GM12878 (cell line): Measurements from ENCODE around the gene OLAH. TPM values are rescaled to one million over a fixed set of nuclear protein-coding genes. Genes with fewer than 3 reads are reported as not detected.
A peak's percentile ranks its signal among the peaks of the same experiment; 100 is the strongest.

ENCODE experiments used
- BHLHE40 ChIP-seq, 2 experiments: fragments of 450-650 bp in 1 of 2; IDR thresholded peaks; 2 replicates each; pipeline ENCODE4 v1.6.1; 2011 to 2017; ENCODE audit warnings: low read depth in 2 of 2, borderline replicate concordance in 1 of 2, improper control_type of control experiment in 1 of 2, low read length in 1 of 2, mild to moderate bottlenecking in 1 of 2
- CREB1 ChIP-seq: IDR thresholded peaks from 2 replicates; pipeline ENCODE4 v1.6.1; 2012; ENCODE audit warnings: low read depth, mild to moderate bottlenecking, inconsistent platforms
- EED ChIP-seq: sonication (generic); IDR thresholded peaks from 2 replicates; pipeline ENCODE4 v1.6.1; 2016; ENCODE audit warnings: antibody characterized with exemption, low read depth
- EGR1 ChIP-seq, 2 experiments: IDR thresholded peaks; 1 replicate in 1 of 2; 2 replicates in 1 of 2; pipeline ENCODE4 v1.6.1; 2011 to 2012; ENCODE audit warnings: low read depth in 2 of 2, low read length in 2 of 2, borderline replicate concordance in 1 of 2, mild to moderate bottlenecking in 1 of 2, moderate library complexity in 1 of 2
- GATAD2B ChIP-seq: fragments of 450-650 bp; conservative IDR thresholded peaks from 2 replicates; pipeline ENCODE4 v1.6.1; 2017; ENCODE audit warnings: low read depth, mild to moderate bottlenecking, moderate library complexity
- HDAC2 ChIP-seq: fragments of 200-600 bp; sonication (generic); IDR thresholded peaks from 2 replicates; pipeline ENCODE4 v1.6.1; 2017
- IKZF1 ChIP-seq: fragments of 450-650 bp; conservative IDR thresholded peaks from 2 replicates; pipeline ENCODE4 v1.6.1; 2017; ENCODE audit warnings: antibody characterized with exemption, mild to moderate bottlenecking
- KDM1A ChIP-seq: fragments of 200-600 bp; sonication (generic); IDR thresholded peaks from 2 replicates; pipeline ENCODE4 v1.6.1; 2016; ENCODE audit warnings: borderline replicate concordance
- LARP7 ChIP-seq: fragments of 450-650 bp; IDR thresholded peaks from 2 replicates; pipeline ENCODE4 v1.6.1; 2017; ENCODE audit warnings: mild to moderate bottlenecking
- NFYB ChIP-seq: IDR thresholded peaks from 2 replicates; pipeline ENCODE4 v1.6.1; 2011; ENCODE audit warnings: low read depth, mild to moderate bottlenecking, low read length, improper control_type of control experiment, moderate library complexity; ENCODE audit not compliant: insufficient read depth
- PML ChIP-seq: IDR thresholded peaks from 2 replicates; pipeline ENCODE4 v1.6.1; 2012; ENCODE audit warnings: low read length, inconsistent platforms
- RAD21 ChIP-seq: IDR thresholded peaks from 2 replicates; pipeline ENCODE4 v1.6.1; 2011; ENCODE audit warnings: mild to moderate bottlenecking, low read depth, low read length, moderate library complexity; ENCODE audit not compliant: insufficient read depth
- TCF7 ChIP-seq: IDR thresholded peaks from 2 replicates; pipeline ENCODE4 v1.6.1; 2014; ENCODE audit warnings: antibody characterized with exemption, borderline replicate concordance
- YY1 ChIP-seq: IDR thresholded peaks from 2 replicates; pipeline ENCODE4 v1.6.1; 2011; ENCODE audit warnings: low read depth, mild to moderate bottlenecking, low read length
- polyA plus RNA-seq, 11 experiments: library from polyadenylated mRNA; depleted of rRNA in 4 of 11; unstranded in 6 of 11; stranded (reverse) in 5 of 11; fragments of >200 nt; fragmentation: Nextera tagmentation in 4 of 11; fragmentation: Illumina TruSeq in 1 of 11; extraction: Ambion mirVana in 4 of 11; extraction: Trizol in 1 of 11; gene quantifications; 1 replicate in 1 of 11; 2 replicates in 10 of 11; pipeline versions ENCODE4 v1.2.1 to v1.2.3, GENCODE V29; 2011 to 2016; ENCODE audit warnings: inconsistent platforms in 2 of 11, missing spikeins in 2 of 11, low read depth in 1 of 11
- total RNA-seq, 4 experiments: library from RNA; depleted of rRNA in 3 of 4; stranded (reverse); fragments of >200 nt in 3 of 4; fragmentation: Illumina TruSeq in 1 of 4; extraction: Trizol in 1 of 4; gene quantifications; 2 replicates each; pipeline versions ENCODE4 v1.2.1 to v1.2.3, GENCODE V29; 2013 to 2021
- TF ChIP-seq, protein P1 (sequence below): IDR thresholded peaks from 2 replicates; pipeline ENCODE4 v1.6.1; 2012; ENCODE audit warnings: improper control_type of control experiment, low read depth, low read length; ENCODE audit not compliant: insufficient replicate concordance
- TF ChIP-seq, protein P2 (sequence below), 3 experiments: IDR thresholded peaks in 2 of 3; conservative IDR thresholded peaks in 1 of 3; 2 replicates each; pipeline ENCODE4 v1.5.1; 2011; ENCODE audit warnings: low read depth in 3 of 3, low read length in 3 of 3, mild to moderate bottlenecking in 3 of 3, control low read depth in 2 of 3, moderate library complexity in 2 of 3, inconsistent platforms in 1 of 3, mixed read lengths in 1 of 3; ENCODE audit not compliant: control insufficient read depth in 2 of 3, insufficient read depth in 1 of 3; ENCODE audit errors: extremely low read depth in 1 of 3
- TF ChIP-seq, protein P3 (sequence below): fragments of 450-650 bp; IDR thresholded peaks from 2 replicates; pipeline ENCODE4 v1.6.1; 2014; ENCODE audit warnings: mild to moderate bottlenecking
- TF ChIP-seq, protein P4 (sequence below): IDR thresholded peaks from 2 replicates; pipeline ENCODE4 v1.6.1; 2012; ENCODE audit warnings: low read depth, low read length, improper control_type of control experiment

The OLAH gene
- total and polyA plus RNA-seq, 10 of the 15 experiments (the other 5 are each of a cell fraction or from before 2014, with no cell fraction given) = 0.10 to 1.4 (median 0.59) TPM; not detected in 1

DNA sequence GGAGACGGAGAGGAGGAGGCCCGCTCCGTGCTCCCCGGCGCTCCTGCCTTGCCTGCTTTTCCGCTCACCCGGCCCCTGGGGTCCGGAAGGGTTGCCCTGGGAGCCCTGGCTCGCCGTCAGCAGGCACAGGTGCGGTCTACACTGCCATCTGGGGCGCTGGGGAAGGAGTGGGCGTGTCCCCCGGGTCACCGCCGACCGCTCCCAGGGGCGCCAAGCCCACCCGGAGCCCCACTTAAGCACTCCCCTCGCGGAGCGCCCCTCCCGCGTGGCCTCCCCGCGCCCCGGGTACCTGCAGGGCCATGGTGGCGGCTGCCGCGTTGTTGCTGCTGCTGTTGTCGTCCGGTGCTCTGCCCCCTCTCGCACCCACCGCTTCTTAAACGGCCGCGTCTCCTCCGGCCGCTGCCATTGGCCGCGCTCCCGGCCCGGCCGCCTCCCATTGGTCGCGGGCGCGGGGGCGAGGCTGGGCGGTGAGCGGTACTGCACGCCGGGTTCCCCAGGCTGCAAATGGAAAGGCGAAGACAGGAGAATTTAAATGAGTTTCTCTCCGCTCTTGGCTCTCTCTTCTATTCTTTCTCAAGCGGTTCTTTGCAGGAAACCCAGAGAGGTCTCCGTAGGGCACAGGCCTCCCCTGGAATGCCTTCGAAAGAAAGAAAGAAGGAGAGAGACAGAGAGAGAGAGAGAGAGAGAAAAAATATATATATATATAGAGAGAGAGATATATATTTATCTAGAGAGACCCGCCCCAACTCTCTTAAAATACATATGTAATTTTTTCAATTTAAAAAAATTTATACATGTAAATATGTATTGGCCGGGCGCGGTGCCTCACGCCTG is 44.9 kb downstream of the OLAH start, which contains the start of gene ACBD7 (continued):
- TF ChIP-seq, protein P1, sequence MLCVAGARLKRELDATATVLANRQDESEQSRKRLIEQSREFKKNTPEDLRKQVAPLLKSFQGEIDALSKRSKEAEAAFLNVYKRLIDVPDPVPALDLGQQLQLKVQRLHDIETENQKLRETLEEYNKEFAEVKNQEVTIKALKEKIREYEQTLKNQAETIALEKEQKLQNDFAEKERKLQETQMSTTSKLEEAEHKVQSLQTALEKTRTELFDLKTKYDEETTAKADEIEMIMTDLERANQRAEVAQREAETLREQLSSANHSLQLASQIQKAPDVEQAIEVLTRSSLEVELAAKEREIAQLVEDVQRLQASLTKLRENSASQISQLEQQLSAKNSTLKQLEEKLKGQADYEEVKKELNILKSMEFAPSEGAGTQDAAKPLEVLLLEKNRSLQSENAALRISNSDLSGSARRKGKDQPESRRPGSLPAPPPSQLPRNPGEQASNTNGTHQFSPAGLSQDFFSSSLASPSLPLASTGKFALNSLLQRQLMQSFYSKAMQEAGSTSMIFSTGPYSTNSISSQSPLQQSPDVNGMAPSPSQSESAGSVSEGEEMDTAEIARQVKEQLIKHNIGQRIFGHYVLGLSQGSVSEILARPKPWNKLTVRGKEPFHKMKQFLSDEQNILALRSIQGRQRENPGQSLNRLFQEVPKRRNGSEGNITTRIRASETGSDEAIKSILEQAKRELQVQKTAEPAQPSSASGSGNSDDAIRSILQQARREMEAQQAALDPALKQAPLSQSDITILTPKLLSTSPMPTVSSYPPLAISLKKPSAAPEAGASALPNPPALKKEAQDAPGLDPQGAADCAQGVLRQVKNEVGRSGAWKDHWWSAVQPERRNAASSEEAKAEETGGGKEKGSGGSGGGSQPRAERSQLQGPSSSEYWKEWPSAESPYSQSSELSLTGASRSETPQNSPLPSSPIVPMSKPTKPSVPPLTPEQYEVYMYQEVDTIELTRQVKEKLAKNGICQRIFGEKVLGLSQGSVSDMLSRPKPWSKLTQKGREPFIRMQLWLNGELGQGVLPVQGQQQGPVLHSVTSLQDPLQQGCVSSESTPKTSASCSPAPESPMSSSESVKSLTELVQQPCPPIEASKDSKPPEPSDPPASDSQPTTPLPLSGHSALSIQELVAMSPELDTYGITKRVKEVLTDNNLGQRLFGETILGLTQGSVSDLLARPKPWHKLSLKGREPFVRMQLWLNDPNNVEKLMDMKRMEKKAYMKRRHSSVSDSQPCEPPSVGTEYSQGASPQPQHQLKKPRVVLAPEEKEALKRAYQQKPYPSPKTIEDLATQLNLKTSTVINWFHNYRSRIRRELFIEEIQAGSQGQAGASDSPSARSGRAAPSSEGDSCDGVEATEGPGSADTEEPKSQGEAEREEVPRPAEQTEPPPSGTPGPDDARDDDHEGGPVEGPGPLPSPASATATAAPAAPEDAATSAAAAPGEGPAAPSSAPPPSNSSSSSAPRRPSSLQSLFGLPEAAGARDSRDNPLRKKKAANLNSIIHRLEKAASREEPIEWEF = no peak
- 0 out of 2 replicates have a peak, but pooled peaks have one; percentile 48 for TF ChIP-seq LARP7
- TF ChIP-seq, protein P2, sequence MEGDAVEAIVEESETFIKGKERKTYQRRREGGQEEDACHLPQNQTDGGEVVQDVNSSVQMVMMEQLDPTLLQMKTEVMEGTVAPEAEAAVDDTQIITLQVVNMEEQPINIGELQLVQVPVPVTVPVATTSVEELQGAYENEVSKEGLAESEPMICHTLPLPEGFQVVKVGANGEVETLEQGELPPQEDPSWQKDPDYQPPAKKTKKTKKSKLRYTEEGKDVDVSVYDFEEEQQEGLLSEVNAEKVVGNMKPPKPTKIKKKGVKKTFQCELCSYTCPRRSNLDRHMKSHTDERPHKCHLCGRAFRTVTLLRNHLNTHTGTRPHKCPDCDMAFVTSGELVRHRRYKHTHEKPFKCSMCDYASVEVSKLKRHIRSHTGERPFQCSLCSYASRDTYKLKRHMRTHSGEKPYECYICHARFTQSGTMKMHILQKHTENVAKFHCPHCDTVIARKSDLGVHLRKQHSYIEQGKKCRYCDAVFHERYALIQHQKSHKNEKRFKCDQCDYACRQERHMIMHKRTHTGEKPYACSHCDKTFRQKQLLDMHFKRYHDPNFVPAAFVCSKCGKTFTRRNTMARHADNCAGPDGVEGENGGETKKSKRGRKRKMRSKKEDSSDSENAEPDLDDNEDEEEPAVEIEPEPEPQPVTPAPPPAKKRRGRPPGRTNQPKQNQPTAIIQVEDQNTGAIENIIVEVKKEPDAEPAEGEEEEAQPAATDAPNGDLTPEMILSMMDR (IDR thresholded peaks at IDR 0.05 in 2 of 3, conservative IDR thresholded peaks at IDR 0.05 in 1 of 3; ENCODE audit: control insufficient read depth in 2 of 3, extremely low read depth in 1 of 3, insufficient read depth in 1 of 3, low read depth in 3 of 3, low read length in 3 of 3) = peak in 2 of 3 experiments; percentile 32 to 33; a peak in 3 of 6 replicates
- TF ChIP-seq KDM1A = no peak
- no peak for TF ChIP-seq HDAC2
- TF ChIP-seq, protein P3, sequence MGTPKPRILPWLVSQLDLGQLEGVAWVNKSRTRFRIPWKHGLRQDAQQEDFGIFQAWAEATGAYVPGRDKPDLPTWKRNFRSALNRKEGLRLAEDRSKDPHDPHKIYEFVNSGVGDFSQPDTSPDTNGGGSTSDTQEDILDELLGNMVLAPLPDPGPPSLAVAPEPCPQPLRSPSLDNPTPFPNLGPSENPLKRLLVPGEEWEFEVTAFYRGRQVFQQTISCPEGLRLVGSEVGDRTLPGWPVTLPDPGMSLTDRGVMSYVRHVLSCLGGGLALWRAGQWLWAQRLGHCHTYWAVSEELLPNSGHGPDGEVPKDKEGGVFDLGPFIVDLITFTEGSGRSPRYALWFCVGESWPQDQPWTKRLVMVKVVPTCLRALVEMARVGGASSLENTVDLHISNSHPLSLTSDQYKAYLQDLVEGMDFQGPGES = 0 out of 2 replicates have a peak, but pooled peaks have one; percentile 18
- TF ChIP-seq EED = no peak
- no peak for TF ChIP-seq TCF7
- no peak for TF ChIP-seq PML
- TF ChIP-seq GATAD2B = peak; percentile 63; the same call in 1 of the 2 replicates
- TF ChIP-seq, protein P4, sequence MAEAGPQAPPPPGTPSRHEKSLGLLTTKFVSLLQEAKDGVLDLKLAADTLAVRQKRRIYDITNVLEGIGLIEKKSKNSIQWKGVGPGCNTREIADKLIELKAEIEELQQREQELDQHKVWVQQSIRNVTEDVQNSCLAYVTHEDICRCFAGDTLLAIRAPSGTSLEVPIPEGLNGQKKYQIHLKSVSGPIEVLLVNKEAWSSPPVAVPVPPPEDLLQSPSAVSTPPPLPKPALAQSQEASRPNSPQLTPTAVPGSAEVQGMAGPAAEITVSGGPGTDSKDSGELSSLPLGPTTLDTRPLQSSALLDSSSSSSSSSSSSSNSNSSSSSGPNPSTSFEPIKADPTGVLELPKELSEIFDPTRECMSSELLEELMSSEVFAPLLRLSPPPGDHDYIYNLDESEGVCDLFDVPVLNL = peak; percentile 74
- peak; percentile 32 for TF ChIP-seq RAD21
- 0 out of 2 replicates have a peak, but pooled peaks have one; percentile 18 for TF ChIP-seq YY1
- TF ChIP-seq NFYB = peak; percentile 88
- TF ChIP-seq IKZF1 = 0 out of 2 replicates have a peak, but pooled peaks have one; percentile 29
- peak in 1 of 2 experiments; percentile 73; a peak in 2 of 3 replicates for TF ChIP-seq EGR1 (IDR thresholded peaks at IDR 0.05; ENCODE audit: borderline replicate concordance in 1 of 2, low read depth in 2 of 2, low read length in 2 of 2)
- no peak for TF ChIP-seq CREB1
- peak in 1 of 2 experiments; percentile 16; a peak in 1 of 4 replicates for TF ChIP-seq BHLHE40 (IDR thresholded peaks at IDR 0.05; ENCODE audit: borderline replicate concordance in 1 of 2, low read depth in 2 of 2, low read length in 1 of 2)
